WTC11 (cell line): ENCODE data around the gene ST8SIA4.

Experiments used
- ARID4B ChIP-seq: sonication (generic); formaldehyde crosslinking; IDR thresholded peaks from 2 replicates; pipeline ENCODE4 v1.8.0; 2023; ENCODE audit warnings: missing genetic modification reagents, mild to moderate bottlenecking, borderline replicate concordance
- CREB1 ChIP-seq: sonication (generic); formaldehyde crosslinking; IDR thresholded peaks from 2 replicates; pipeline ENCODE4 v1.8.0; 2023; ENCODE audit warnings: mild to moderate bottlenecking, missing genetic modification reagents
- CTCF ChIP-seq: fragments of 200-600 bp; IDR thresholded peaks from 2 replicates; pipeline ENCODE4 v1.8.0; 2022; ENCODE audit warnings: antibody characterized with exemption
- ELF4 ChIP-seq: sonication (generic); formaldehyde crosslinking; IDR thresholded peaks from 2 replicates; pipeline ENCODE4 v1.8.1; 2022; ENCODE audit warnings: low read depth, mild to moderate bottlenecking, moderate library complexity, missing genetic modification reagents
- FOXJ3 ChIP-seq: sonication (generic); formaldehyde crosslinking; IDR thresholded peaks from 2 replicates; pipeline ENCODE4 v1.9.0; 2021; ENCODE audit warnings: missing genetic modification reagents, mild to moderate bottlenecking, borderline replicate concordance
- FOXP1 ChIP-seq: sonication (generic); formaldehyde crosslinking; IDR thresholded peaks from 2 replicates; pipeline ENCODE4 v1.8.0; 2022; ENCODE audit warnings: missing genetic modification reagents, mild to moderate bottlenecking, moderate library complexity, borderline replicate concordance
- HMGXB4 ChIP-seq: sonication (generic); formaldehyde crosslinking; IDR thresholded peaks from 2 replicates; pipeline ENCODE4 v1.8.1; 2023; ENCODE audit warnings: mild to moderate bottlenecking, moderate library complexity, missing genetic modification reagents
- JUN ChIP-seq: sonication (generic); formaldehyde crosslinking; IDR thresholded peaks from 2 replicates; pipeline ENCODE4 v1.8.0; 2023; ENCODE audit warnings: mild to moderate bottlenecking, missing genetic modification reagents
- NR2C2 ChIP-seq: sonication (generic); formaldehyde crosslinking; IDR thresholded peaks from 2 replicates; pipeline ENCODE4 v1.8.0; 2022; ENCODE audit warnings: mild to moderate bottlenecking, missing genetic modification reagents
- RELA ChIP-seq: sonication (generic); formaldehyde crosslinking; IDR thresholded peaks from 2 replicates; pipeline ENCODE4 v1.8.1; 2022; ENCODE audit warnings: missing genetic modification reagents, mild to moderate bottlenecking, borderline replicate concordance
- SP1 ChIP-seq: sonication (generic); formaldehyde crosslinking; conservative IDR thresholded peaks from 2 replicates; pipeline ENCODE4 v1.8.1; 2022; ENCODE audit warnings: missing genetic modification reagents
- USF2 ChIP-seq: sonication (generic); formaldehyde crosslinking; IDR thresholded peaks from 2 replicates; pipeline ENCODE4 v1.8.1; 2023; ENCODE audit warnings: mild to moderate bottlenecking, missing genetic modification reagents, moderate library complexity
- ZNF138 ChIP-seq: sonication (generic); formaldehyde crosslinking; conservative IDR thresholded peaks from 2 replicates; pipeline ENCODE4 v1.8.1; 2022; ENCODE audit warnings: mild to moderate bottlenecking, moderate library complexity, missing genetic modification reagents
- ZNF232 ChIP-seq: sonication (generic); formaldehyde crosslinking; IDR thresholded peaks from 2 replicates; pipeline ENCODE4 v1.8.0; 2022; ENCODE audit warnings: mild to moderate bottlenecking, missing genetic modification reagents

GRCh38 chr5:100762995-100763394 lies 140.1 kb downstream of the ST8SIA4 start:
- TF ChIP-seq JUN (CRISPR knock-in tag) (no peak), NR2C2 (CRISPR knock-in tag) (no peak), CTCF (no peak), RELA (CRISPR knock-in tag) (no peak), ARID4B (CRISPR knock-in tag) (no peak), HMGXB4 (CRISPR knock-in tag) (no peak), SP1 (CRISPR knock-in tag) (no peak), ZNF232 (CRISPR knock-in tag) (no peak), FOXJ3 (CRISPR knock-in tag) (no peak), CREB1 (no peak), USF2 (CRISPR knock-in tag) (no peak), ELF4 (CRISPR knock-in tag) (no peak), ZNF138 (CRISPR knock-in tag) (no peak), FOXP1 (no peak)
